BJ (cell line): ENCODE measurements around the gene ARHGEF39. TPM values are rescaled to one million over a fixed set of nuclear protein-coding genes. Genes with fewer than 3 reads are reported as not detected.

ENCODE experiments used
- CTCF ChIA-PET: fragments of 350-600 bp; formaldehyde crosslinking; extraction: SDS; loops from one replicate; lab custom pipeline; 2021; ENCODE audit warnings: antibody characterized with exemption, inconsistent platforms; lab: Yijun Ruan, JAX
- POLR2A ChIA-PET: fragments of 300-600 bp; sonication (Branson Sonifier 250); formaldehyde crosslinking; extraction: SDS; loops from one replicate; lab custom pipeline; 2021; ENCODE audit warnings: antibody characterized with exemption; lab: Charles Lee
- DNase-seq: peaks from one replicate; pipeline ENCODE4 v3.0.0-alpha.2; 2011; ENCODE audit warnings: low read depth
- H3K27me3 ChIP-seq: 2 replicates; pipeline ENCODE4 v1.6.0; 2011; ENCODE audit warnings: low read length; ENCODE audit not compliant: control insufficient read depth, insufficient read depth
- H3K36me3 ChIP-seq: 2 replicates; pipeline ENCODE4 v1.5.1; 2011; ENCODE audit warnings: low read length; ENCODE audit not compliant: control insufficient read depth, insufficient read depth
- H3K4me3 ChIP-seq: 2 replicates; pipeline ENCODE4 v1.5.1; 2011; ENCODE audit warnings: low read depth, mild to moderate bottlenecking, control low read depth, low read length
- polyA plus RNA-seq: library from polyadenylated mRNA; depleted of rRNA; stranded (reverse); fragments of >200 nt; gene quantifications from 2 replicates; pipeline ENCODE4 v1.2.3, GENCODE V29; 2011
- TF ChIP-seq, protein P1 (sequence below): IDR thresholded peaks from 2 replicates; pipeline ENCODE4 v1.5.1; 2011; ENCODE audit warnings: low read depth, mild to moderate bottlenecking, control low read depth, inconsistent platforms, low read length, moderate library complexity; ENCODE audit not compliant: insufficient read depth

The ARHGEF39 gene
- polyA plus RNA-seq, 1 experiment, result 4.1 TPM

- H3K4me3 ChIP-seq, result no peak within 1 kb of the TSS
- H3K36me3 ChIP-seq, result no peaks in the 10 kb centered on the region
- DNase-seq, result no peak
- TF ChIP-seq, protein P1, sequence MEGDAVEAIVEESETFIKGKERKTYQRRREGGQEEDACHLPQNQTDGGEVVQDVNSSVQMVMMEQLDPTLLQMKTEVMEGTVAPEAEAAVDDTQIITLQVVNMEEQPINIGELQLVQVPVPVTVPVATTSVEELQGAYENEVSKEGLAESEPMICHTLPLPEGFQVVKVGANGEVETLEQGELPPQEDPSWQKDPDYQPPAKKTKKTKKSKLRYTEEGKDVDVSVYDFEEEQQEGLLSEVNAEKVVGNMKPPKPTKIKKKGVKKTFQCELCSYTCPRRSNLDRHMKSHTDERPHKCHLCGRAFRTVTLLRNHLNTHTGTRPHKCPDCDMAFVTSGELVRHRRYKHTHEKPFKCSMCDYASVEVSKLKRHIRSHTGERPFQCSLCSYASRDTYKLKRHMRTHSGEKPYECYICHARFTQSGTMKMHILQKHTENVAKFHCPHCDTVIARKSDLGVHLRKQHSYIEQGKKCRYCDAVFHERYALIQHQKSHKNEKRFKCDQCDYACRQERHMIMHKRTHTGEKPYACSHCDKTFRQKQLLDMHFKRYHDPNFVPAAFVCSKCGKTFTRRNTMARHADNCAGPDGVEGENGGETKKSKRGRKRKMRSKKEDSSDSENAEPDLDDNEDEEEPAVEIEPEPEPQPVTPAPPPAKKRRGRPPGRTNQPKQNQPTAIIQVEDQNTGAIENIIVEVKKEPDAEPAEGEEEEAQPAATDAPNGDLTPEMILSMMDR, result no peak
- POLR2A ChIA-PET, result no interaction called here
- CTCF ChIA-PET, result interaction anchor here (0.8 to 5.0 kb wide), 5 partner anchors 8 to 63 kb away, joined by 3 to 29 read pairs (median 3); partner anchors contain the start of gene ARHGEF39
- no peaks in the 10 kb centered on the region for H3K27me3 ChIP-seq
These were observed 8.4 kb upstream of the ARHGEF39 start, which contains the start of gene CA9 for GRCh38 chr9:35673132-35674024. TSS of gene CA9 (plus strand) at chr9:35673928. CDS start at chr9:35673960, 32 bp downstream.

DNA sequence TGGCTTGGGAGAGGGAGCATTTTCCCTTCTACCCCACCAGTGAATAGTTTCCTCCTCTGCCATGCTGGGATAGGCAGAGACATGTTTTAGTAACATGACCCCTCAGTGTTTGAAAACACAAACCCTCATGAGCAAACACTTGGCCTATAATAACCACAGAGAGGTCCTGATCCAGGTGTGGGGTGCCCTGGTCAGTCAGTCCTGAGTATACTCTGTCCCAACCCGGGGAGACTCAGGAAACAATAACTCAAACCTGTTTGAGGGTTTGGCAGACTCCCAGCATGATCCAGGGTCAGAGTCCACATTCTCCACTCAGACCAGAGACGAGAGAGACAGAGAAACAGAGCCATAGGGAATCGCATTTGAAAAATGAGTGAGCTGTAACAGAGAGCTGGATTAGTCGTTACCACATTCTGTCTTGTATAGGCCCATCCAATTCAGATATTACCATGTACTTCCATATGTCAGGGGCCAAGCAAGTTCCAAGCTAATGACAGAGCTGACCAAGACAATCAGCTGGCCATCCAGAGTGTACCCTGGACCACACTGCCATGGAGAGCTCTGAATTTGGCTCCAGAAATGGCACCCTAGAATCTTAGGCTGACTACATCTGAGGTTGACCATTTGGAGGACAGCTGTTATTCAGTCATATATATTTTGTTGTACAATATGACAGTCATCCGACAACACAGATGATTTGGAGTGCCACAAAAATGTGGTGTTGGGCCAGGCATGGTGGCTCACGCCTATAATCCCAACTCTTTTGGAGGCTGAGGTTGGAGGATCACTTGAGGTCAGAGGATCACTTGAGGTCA is 4.5 kb upstream of the ARHGEF39 start:
- CTCF ChIA-PET, result interaction anchor here (0.9 to 2.5 kb wide), 8 partner anchors 8 to 27 kb away, joined by 3 to 19 read pairs (median 4); partner anchors contain the start of genes CCDC107 and RMRP
- TF ChIP-seq, protein P1, result no peak
- Histone ChIP-seq H3K36me3 (no peaks in the 10 kb centered on the region), H3K4me3 (no peak overlapping the region), H3K27me3 (no peaks in the 10 kb centered on the region)
- DNase-seq, result no peak
- POLR2A ChIA-PET, result interaction anchor here (0.8 kb wide), 1 partner anchor 26 kb away, joined by 14 read pairs; no protein-coding TSS in a partner anchor

GRCh38 chr9:35667939-35668338 is 2.9 kb upstream of the ARHGEF39 start:
- TF ChIP-seq, protein P1, result no peak
- DNase-seq, result no peak
- ChIA-PET POLR2A (no interaction called here), CTCF (no interaction called here)
- no peaks in the 10 kb centered on the region for H3K36me3 ChIP-seq
- no peaks in the 10 kb centered on the region for H3K27me3 ChIP-seq
- no peak overlapping the region for H3K4me3 ChIP-seq

DNA sequence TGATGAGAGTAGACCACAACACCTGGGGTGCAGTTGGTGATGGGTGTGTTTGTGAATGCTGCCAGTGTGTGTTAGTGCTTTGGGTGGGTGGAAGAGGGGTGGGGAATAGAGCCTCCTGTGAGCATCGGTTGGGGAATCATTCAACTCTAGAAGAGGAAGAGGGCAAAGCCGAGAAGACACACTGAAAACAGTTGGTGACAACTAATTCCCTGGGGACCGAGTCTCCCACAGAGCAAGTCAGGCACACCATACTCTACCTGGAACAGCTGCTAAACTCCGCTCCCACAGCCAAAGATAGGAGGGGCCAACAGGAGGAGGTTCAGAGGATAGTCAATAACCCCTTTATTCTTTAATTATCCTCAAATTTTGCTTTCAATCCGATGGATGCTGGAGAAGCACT is 1.6 kb upstream of the ARHGEF39 start:
- Histone ChIP-seq H3K36me3 (no peaks in the 10 kb centered on the region), H3K27me3 (no peaks in the 10 kb centered on the region), H3K4me3 (no peak overlapping the region)
- DNase-seq, result no peak
- CTCF ChIA-PET, result interaction anchor here (0.7 to 6.4 kb wide), 3 partner anchors 9 to 66 kb away, joined by 3 to 63 read pairs (median 5); partner anchors contain the start of genes CREB3 and TLN1
- TF ChIP-seq, protein P1, result no peak
- POLR2A ChIA-PET, result no interaction called here
